BJ (cell line): ENCODE data around the gene FBXW7. TPM values are rescaled to one million over a fixed set of nuclear protein-coding genes. Genes with fewer than 3 reads are reported as not detected.

Experiments
- CTCF ChIA-PET: fragments of 350-600 bp; formaldehyde crosslinking; extraction: SDS; loops from one replicate; lab custom pipeline; 2021; ENCODE audit warnings: antibody characterized with exemption, inconsistent platforms; lab: Yijun Ruan, JAX
- POLR2A ChIA-PET: fragments of 300-600 bp; sonication (Branson Sonifier 250); formaldehyde crosslinking; extraction: SDS; loops from one replicate; lab custom pipeline; 2021; ENCODE audit warnings: antibody characterized with exemption; lab: Charles Lee
- DNase-seq: peaks from one replicate; pipeline ENCODE4 v3.0.0-alpha.2; 2011; ENCODE audit warnings: low read depth
- H3K27me3 ChIP-seq: 2 replicates; pipeline ENCODE4 v1.6.0; 2011; ENCODE audit warnings: low read length; ENCODE audit not compliant: control insufficient read depth, insufficient read depth
- H3K36me3 ChIP-seq: 2 replicates; pipeline ENCODE4 v1.5.1; 2011; ENCODE audit warnings: low read length; ENCODE audit not compliant: control insufficient read depth, insufficient read depth
- H3K4me3 ChIP-seq: 2 replicates; pipeline ENCODE4 v1.5.1; 2011; ENCODE audit warnings: low read depth, mild to moderate bottlenecking, control low read depth, low read length
- polyA plus RNA-seq: library from polyadenylated mRNA; depleted of rRNA; stranded (reverse); fragments of >200 nt; gene quantifications from 2 replicates; pipeline ENCODE4 v1.2.3, GENCODE V29; 2011
- TF ChIP-seq, protein P1 (sequence below): IDR thresholded peaks from 2 replicates; pipeline ENCODE4 v1.5.1; 2011; ENCODE audit warnings: low read depth, mild to moderate bottlenecking, control low read depth, inconsistent platforms, low read length, moderate library complexity; ENCODE audit not compliant: insufficient read depth

Gene FBXW7
- polyA plus RNA-seq, 1 experiment = 4.1 TPM

GRCh38 chr4:152534541-152535359 lies 1.1 kb downstream of the FBXW7 start:
- CTCF ChIA-PET = interaction anchor here (2.8 kb wide), 1 partner anchor 35 kb away, joined by 10 read pairs; no protein-coding TSS in a partner anchor

DNA sequence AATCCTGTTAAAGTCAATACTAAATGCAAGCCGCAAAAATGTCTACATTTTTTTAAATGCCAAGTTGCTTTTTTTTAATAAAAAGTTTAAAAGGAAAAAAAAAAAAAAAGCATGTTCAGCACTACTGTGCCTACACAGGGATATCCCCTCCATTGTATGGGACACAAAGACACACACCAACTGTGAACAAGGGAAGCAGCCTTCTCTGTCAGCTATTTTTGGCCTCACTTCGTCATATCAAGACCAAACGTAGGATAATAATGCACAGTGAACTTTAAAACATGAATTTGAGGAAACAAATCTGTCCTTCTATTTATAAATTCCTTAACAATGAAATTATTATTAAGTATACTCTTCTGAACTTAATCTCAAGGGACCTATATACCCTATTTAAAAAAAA lies 4.4 kb downstream of the FBXW7 start:
- ChIA-PET CTCF (interaction anchor here (0.5 kb wide), 1 partner anchor 22 kb away, joined by 3 read pairs; no protein-coding TSS in a partner anchor), POLR2A (no interaction called here)
- Histone ChIP-seq H3K36me3 (no peaks in the 10 kb centered on the region), H3K4me3 (no peak overlapping the region), H3K27me3 (no peaks in the 10 kb centered on the region)
- TF ChIP-seq, protein P1, sequence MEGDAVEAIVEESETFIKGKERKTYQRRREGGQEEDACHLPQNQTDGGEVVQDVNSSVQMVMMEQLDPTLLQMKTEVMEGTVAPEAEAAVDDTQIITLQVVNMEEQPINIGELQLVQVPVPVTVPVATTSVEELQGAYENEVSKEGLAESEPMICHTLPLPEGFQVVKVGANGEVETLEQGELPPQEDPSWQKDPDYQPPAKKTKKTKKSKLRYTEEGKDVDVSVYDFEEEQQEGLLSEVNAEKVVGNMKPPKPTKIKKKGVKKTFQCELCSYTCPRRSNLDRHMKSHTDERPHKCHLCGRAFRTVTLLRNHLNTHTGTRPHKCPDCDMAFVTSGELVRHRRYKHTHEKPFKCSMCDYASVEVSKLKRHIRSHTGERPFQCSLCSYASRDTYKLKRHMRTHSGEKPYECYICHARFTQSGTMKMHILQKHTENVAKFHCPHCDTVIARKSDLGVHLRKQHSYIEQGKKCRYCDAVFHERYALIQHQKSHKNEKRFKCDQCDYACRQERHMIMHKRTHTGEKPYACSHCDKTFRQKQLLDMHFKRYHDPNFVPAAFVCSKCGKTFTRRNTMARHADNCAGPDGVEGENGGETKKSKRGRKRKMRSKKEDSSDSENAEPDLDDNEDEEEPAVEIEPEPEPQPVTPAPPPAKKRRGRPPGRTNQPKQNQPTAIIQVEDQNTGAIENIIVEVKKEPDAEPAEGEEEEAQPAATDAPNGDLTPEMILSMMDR = no peak
- no peak for DNase-seq

More at GRCh38 chr4:152534541-152535359, 1.1 kb downstream of the FBXW7 start:
- POLR2A ChIA-PET = interaction anchor here (0.6 kb wide), 1 partner anchor 244 kb away, joined by 4 read pairs; no protein-coding TSS in a partner anchor
- TF ChIP-seq, protein P1 = no peak
- peak overlapping the region; percentile 89 for H3K4me3 ChIP-seq
- peaks cover under 1% of the 10 kb centered on the region for H3K36me3 ChIP-seq
- no peak for DNase-seq
- H3K27me3 ChIP-seq = no peaks in the 10 kb centered on the region

DNA sequence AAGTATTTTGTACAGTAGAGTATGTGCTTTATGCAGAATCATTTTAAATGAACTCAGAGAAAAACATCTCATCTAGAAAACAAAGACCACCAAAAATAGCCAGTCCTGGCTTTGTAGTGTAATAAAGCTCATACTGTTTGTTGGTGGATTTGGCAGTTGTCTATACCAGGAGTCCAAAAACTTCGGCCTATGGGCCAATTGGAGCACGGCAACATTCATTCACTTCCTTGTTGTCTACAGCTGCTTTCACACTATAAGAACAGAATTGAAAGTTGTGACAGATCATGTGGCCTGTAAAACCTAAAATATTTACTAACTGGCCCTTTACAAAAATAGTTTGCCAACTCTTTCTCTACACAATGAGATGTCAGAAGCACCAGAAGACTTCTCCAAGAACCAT lies 5.3 kb downstream of the FBXW7 start:
- DNase-seq = no peak
- POLR2A ChIA-PET = no interaction called here
- no peak overlapping the region for H3K4me3 ChIP-seq
- no peaks in the 10 kb centered on the region for H3K36me3 ChIP-seq
- TF ChIP-seq, protein P1 = no peak
- CTCF ChIA-PET = no interaction called here
- H3K27me3 ChIP-seq = no peaks in the 10 kb centered on the region

DNA sequence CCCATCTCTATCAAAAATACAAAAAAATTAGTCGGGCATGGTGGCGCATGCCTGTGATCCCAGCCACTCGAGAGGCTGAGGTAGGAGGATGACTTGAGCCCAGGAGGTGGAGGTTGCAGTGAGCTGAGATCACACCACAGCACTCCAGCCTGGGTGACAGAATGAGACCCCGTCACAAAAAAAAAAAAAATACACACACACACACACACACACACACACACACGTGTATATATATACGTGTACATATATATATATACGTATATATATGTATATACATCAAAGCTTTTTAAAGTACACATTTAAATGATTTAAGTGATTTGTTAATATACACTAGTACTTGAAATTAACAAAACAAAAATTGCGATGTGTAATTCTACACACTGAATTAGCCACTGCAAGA lies 6.0 kb downstream of the FBXW7 start:
- ChIA-PET POLR2A (no interaction called here), CTCF (no interaction called here)
- no peak for DNase-seq
- no peak overlapping the region for H3K4me3 ChIP-seq
- TF ChIP-seq, protein P1 = no peak
- no peaks in the 10 kb centered on the region for H3K27me3 ChIP-seq
- no peaks in the 10 kb centered on the region for H3K36me3 ChIP-seq

GRCh38 chr4:152528060-152528459 lies 7.8 kb downstream of the FBXW7 start:
- Histone ChIP-seq H3K36me3 (no peaks in the 10 kb centered on the region), H3K27me3 (no peaks in the 10 kb centered on the region), H3K4me3 (no peak overlapping the region)
- TF ChIP-seq, protein P1 = no peak
- ChIA-PET POLR2A (no interaction called here), CTCF (no interaction called here)
- no peak for DNase-seq
